ENCODE results near the gene FICD.
"Not testable (repeated sequence)": the region's sequence is repeated elsewhere in the genome, so short reads cannot be mapped to it uniquely, and the experiment has no call there.

The FICD gene

DNA sequence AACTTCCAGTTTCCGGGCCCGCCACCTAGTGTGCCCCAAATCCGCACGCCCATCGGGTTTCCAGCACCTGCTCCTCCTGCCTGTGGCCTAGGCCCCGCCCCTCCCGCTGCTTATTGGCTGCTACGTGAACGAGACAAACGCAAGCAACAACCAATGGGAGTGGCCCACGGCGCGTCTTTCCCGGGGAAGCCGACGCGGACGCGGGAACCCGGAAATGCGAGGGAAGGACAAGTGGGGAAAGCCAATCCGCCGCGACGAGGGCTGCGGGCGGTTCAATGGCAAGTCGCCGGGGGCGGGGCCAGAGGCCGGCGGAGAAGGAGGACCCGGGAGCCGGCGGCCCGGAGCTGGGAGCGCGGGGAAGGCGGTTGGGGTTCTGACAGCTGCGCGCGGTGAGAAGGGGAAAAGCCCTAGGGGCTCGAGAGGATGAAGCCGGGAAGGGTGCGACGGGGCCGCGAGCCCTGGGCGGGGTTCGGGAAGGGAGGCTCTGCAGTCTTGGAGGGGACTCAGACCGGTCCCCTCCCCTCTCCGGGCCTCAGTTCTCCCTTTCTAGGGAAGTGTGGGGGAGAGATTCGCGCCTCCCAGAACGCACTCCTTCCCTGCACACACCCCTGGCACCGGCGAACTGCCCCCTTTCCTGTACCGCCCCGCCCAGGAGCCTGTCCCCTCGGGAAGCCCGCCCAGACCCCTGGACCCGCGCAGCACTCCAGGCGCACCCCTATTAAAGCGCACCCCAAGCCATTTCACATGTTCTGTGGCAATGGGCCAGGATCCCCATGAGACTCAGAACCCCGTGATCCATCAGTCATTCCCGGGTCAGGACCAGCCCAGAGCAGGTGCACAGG, at the start of gene FICD:
Gene FICD, plus strand, starts transcription at position 305 of the 842 bp plus-strand sequence. CDS start 1,696 bp downstream, outside the sequence.
- peak; percentile 99 for DNase-seq

GRCh38 chr12:108465417-108465816, 49.7 kb upstream of the FICD start:
- no peak for DNase-seq

GRCh38 chr12:108468196-108468968, 46.7 kb upstream of the FICD start:
- no peak for DNase-seq

DNA sequence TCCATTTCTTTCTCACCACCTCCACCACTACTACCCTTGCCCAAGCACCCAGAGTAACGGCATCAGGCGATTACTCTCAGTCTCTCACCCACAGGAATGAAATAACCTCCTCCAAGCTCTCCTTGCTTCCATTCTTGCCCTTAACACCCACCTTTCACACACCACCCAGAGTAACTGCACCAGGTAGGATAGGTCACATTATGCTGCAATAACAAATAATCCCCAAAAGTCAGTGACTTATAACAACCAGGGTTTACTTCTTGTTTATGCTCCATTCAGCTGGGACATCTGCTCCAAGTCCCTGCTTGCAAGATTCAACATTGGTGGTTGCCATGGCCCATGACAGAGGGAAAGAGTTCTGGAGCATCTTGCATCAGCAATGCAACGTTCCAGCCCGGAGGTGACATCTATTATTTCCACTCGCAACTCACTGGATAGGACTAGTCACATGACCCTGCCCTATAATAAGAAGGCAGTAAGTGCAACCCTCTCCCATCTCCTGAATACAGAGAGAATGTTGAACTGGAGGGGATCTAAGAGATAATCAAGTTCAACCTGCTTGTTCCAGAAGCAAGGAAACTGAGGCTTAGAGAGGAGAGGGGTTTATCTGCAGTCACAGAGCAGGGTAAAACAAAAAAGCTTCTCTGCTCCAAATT, 41.5 kb upstream of the FICD start:
- no peak for DNase-seq

DNA sequence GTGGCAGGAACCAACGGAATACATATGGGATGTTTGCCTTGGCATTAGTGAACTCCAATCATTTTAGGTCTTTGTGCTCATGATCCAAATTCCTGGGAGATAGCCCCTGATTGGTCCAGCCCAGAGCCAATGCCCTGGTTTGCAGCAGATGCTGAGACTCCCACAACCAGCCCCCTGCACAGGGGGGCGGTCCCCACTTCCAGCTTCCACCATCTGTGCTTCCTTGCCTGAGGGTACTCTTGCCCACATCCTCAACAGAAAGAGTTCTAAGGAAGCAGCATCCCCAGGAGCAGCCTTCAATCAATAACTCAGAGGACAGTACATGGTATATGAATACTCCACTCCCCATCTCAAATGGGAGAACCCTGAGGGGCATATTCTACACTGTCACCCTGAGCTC, 39.7 kb upstream of the FICD start:
- DNase-seq, result no peak

DNA sequence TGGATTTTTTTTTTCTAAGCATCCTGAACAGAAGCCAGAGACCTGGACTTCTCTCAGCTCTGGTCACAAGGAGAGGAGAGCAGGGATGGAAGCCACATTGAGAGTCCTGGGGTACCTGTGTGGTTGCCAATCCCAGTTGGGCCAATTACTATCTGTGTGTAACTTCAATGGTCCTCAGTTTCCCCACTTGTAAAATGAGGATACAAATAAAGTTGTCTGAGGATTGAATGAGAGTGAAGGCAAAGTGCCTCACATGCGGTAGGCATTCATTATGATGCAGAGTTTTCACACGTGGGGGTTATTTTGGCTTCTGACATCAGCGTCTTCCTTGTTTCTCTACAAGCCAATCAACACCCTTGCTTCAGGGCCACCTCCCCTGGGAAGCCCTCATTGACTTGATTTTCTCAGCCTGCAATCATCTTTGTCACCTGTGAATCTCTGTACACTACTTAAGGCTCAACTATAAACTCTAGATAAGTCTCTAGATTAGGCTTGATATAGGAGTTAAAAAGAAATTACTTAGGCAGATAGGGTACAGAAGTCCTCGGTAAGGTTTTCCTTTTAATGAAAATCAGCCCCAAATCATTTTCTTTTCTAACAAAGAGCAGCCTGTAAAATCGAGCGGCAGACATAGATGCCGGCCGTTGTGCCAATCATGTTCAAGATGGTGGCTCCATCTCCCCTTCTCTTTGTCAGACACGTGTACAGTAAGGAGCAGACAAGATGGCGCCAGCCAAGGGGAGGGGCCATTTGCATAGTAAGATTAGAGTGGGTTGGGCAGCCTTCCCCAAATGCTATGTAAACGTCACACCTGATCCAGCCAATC, 37.8 kb upstream of the FICD start:
- DNase-seq, result no peak

- DNase-seq, result no peak
Measured at GRCh38 chr12:108477881-108478259, 37.2 kb upstream of the FICD start.

DNA sequence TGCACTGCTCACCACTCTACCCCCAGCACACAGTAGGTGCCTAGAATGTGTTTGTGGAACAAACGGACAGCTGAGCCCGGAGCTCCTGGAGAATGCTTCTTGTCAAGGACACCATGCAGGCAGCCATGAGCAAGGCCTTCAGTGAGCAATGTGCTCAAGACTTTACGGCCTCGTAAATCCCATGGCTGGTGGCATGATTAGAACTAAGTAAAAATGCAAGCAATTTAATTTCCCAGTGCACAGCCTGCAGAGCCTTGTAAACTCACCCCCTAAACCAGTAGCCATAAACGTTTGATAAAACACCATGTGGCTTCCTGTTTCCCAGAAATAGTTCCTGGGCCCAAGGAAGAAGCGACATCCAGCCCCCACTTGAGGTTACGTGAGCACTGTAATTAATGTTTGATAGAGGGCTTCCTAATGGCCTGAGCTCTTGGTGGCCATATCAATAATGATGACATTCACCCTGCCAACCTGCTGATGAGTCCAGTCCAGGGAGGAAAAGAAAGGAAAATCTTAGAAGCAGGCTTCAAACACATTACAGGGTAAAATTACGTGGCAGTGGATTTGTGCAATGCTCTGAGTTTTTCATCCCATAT, 36.4 kb upstream of the FICD start:
- DNase-seq, result no peak

DNA sequence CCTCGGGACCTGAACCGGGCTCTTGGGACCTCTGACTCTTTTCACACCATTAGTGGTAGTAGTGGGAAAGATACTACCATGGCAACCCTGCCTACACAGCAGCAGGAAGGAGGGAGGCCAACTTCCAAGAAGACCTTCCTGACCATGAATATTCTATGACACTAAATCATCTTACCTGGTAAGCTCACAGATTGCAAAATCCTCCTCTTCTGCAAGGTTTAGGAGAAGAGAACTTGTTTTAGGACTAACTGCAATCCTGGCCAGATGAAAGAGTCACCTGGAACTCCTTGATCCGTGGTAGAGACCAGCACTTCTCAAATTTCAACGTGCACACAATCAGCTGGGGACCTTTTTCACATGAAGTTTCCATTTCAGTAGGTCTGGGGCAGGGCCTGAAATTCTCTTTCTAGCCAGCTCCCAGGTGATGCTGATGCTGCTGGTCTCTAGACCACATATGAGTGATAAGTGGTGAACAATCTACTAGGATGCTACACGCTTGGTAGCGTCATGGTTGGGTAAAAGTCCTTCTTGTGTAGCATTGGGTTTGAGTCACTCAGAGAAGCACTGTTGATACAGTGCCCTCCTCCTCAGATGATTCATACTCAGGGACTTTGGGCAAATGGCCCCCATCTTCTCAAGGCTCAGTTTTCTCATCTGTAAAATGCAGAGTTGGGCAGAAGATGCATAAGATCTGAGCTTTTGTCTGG, 35.6 kb upstream of the FICD start:
- DNase-seq, result no peak

- DNase-seq, result no peak
Measured at GRCh38 chr12:108482717-108483212, 32.3 kb upstream of the FICD start.

GRCh38 chr12:108483213-108484059, 31.6 kb upstream of the FICD start:
- no peak for DNase-seq

GRCh38 chr12:108484431-108484830, 30.6 kb upstream of the FICD start:
- DNase-seq, result no peak

DNA sequence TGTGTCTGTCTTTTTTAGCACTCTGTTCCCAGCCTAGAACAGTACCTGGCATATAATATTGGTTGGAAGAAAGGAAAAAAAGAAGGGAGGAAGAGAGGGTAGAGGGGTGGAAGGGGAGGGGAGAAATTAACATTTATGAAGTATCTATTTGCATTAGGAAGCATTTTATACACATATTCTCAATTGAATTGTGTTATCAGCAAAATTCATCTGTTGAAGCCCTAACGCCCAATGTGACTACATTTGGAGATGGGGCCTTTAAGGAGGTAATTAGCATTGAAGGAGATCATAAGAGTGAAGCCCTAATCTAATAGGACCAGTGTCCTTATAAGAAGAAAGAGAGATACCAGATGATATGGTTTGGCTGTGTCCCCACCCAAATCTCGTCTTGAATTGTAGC, 30.2 kb upstream of the FICD start:
- no peak for DNase-seq

DNA sequence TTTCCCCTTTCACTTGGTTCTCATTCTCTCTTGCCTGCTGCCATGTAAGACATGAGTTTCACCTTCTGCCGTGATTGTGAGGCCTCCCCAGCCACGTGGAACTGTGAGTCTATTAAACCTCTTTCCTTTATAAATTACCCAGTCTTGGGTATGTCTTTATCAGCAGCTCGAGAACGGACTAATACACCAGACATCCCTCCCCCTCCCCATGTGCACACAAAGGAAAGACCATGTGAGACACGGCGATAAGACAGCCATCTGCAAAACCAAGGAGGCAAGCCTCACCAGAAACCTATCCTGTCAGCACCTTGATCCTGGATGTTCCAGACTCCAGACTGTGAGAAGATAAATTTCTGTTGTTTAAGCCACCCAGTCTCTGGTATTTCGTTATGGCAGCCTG, 29.7 kb upstream of the FICD start:
- DNase-seq, result not testable (repeated sequence)

DNA sequence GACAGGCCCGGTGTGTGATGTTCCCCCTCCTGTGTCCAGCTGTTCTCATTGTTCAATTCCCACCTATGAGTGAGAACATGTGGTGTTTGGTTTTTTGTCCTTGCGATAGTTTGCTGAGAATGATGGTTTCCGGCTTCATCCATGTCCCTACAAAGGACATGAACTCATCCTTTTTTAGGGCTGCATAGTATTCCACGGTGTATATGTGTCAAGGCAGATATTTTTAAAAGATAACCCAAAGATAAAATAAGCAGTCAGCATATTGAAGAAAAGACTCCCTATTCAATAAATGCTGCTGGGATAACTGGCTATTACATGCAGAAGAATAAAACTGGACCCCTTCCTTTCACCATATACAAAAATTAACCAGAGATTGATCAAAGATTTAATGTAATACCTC, 28.0 kb upstream of the FICD start:
- not testable (repeated sequence) for DNase-seq

- DNase-seq, result no peak
Measured at GRCh38 chr12:108491256-108491655, 23.8 kb upstream of the FICD start.

- DNase-seq, result no peak
Measured at GRCh38 chr12:108495054-108495453, 20.0 kb upstream of the FICD start.

GRCh38 chr12:108495823-108496579, 19.1 kb upstream of the FICD start:
- no peak for DNase-seq

DNA sequence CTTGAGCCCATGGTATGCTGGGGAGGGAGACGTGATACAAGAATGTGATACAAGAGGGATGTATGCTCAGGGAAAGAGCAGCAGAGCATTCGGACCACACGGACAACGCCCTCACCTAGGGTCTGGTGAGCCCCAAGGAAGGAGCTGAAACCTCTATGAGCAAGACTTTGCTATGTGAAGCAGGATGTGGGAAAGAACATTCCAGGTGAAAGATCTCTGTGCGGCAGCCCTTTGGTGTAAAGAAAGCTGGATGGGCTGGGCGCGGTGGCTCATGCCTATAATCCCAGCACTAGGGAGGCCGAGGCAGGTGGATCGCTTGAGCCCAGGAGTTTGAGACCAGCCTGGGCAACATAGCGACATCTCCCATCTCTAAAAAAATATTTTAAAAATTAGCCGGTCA, 16.9 kb upstream of the FICD start:
- no peak for DNase-seq

DNA sequence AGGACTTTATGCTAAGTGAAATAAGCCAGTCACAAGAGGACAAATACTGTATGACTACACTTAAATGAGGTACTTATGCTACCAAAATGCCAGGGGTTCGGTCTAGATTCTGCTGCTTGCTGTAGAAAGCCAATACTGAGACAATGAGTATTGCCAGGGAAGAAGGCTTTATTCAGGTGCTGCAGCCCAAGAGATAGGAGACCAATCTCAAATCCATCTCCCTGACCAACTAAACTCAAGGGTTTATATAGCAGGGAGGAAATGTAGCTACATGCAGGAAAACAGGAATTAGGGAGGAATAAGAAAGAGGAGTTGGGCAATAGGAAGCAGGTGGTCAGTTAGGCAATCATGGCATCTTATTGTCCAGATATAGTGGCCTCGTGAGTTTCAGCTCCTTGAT, 12.2 kb upstream of the FICD start:
- no peak for DNase-seq

Measured in DMS79 (cell line).